Breast epithelium (tissue), 4 donors: ENCODE results near the gene PTGS2. TPM values are rescaled to one million over a fixed set of nuclear protein-coding genes. Genes with fewer than 3 reads are reported as not detected.

Experiments
- DNase-seq, 2 donors: peaks; one replicate each; pipeline ENCODE4 v3.0.0-alpha.2; 2019; ENCODE audit warnings: low spot score in 2 of 2
- H3K27ac ChIP-seq, 2 donors: fragments of 200-600 bp; sonication (generic) in 1 of 2; one replicate each; pipeline ENCODE4 v1.5.1; 2016 to 2019; ENCODE audit warnings: mild to moderate bottlenecking in 1 of 2
- H3K27me3 ChIP-seq, 2 donors: fragments of 200-600 bp; sonication (generic) in 1 of 2; one replicate each; pipeline versions ENCODE4 v1.5.1 to v1.6.0; 2017 to 2019; ENCODE audit warnings: control low read depth in 1 of 2, mild to moderate bottlenecking in 1 of 2
- H3K36me3 ChIP-seq: fragments of 200-600 bp; one replicate; pipeline ENCODE4 v1.5.1; 2019
- H3K4me1 ChIP-seq, 2 donors: fragments of 200-600 bp; sonication (generic); one replicate each; pipeline ENCODE4 v1.5.1; 2016 to 2019; ENCODE audit warnings: control low read depth in 1 of 2
- H3K4me3 ChIP-seq, 3 donors: fragments of 200-600 bp; sonication (generic); 1 replicate in 2 of 3; 2 replicates in 1 of 3; pipeline ENCODE4 v1.5.1; 2016 to 2019; ENCODE audit warnings: mild to moderate bottlenecking in 3 of 3, moderate library complexity in 2 of 3
- H3K9me3 ChIP-seq, 2 donors: fragments of 200-600 bp; sonication (generic) in 1 of 2; one replicate each; pipeline ENCODE4 v1.5.1; 2016 to 2019; ENCODE audit warnings: control low read depth in 1 of 2
- POLR2A ChIP-seq: fragments of 450-650 bp; IDR thresholded peaks from one replicate; pipeline ENCODE4 v1.6.1; 2016; ENCODE audit warnings: antibody characterized with exemption, mild to moderate bottlenecking, moderate library complexity
- POLR2AphosphoS5 ChIP-seq, 3 donors: sonication (generic); formaldehyde crosslinking; IDR thresholded peaks; one replicate each; pipeline ENCODE4 v1.6.1; 2017; ENCODE audit warnings: antibody characterized with exemption in 3 of 3
- intact Hi-C: fragments of 100-400 bp; cut with DNase I; formaldehyde crosslinking; loops from one replicate; pipeline ENCODE4 v1.15.1; 2023; ENCODE audit warnings: low total_unique reads
- total RNA-seq, 3 donors: library from RNA; depleted of rRNA; stranded (reverse); fragments of >200 nt; gene quantifications; one replicate each; pipeline ENCODE4 v1.1.0, GENCODE V29; 2016
- TF ChIP-seq, protein P1 (sequence below), 3 donors: fragments of 450-650 bp; IDR thresholded peaks; one replicate each; pipeline ENCODE4 v1.5.1; 2016 to 2017; ENCODE audit warnings: antibody characterized with exemption in 3 of 3, mild to moderate bottlenecking in 3 of 3, moderate library complexity in 3 of 3

PTGS2 gene
- total RNA-seq, 3 donors from 2014 or later = 1.3 to 7.6 (median 1.6) TPM

GRCh38 chr1:186626356-186626932 lies 53.8 kb downstream of the PTGS2 start:
- Histone ChIP-seq H3K9me3 (no peaks in the 10 kb centered on the region), H3K36me3 (no peaks in the 10 kb centered on the region), H3K27ac (no peak overlapping the region), H3K27me3 (no peaks in the 10 kb centered on the region), H3K4me1 (no peaks in the 10 kb centered on the region), H3K4me3 (no peak overlapping the region)
- no peak for DNase-seq
- intact Hi-C loops = no loop called here
- TF ChIP-seq POLR2A (no peak), POLR2AphosphoS5 (IDR thresholded peaks at IDR 0.05) (no peak)
- TF ChIP-seq, protein P1, sequence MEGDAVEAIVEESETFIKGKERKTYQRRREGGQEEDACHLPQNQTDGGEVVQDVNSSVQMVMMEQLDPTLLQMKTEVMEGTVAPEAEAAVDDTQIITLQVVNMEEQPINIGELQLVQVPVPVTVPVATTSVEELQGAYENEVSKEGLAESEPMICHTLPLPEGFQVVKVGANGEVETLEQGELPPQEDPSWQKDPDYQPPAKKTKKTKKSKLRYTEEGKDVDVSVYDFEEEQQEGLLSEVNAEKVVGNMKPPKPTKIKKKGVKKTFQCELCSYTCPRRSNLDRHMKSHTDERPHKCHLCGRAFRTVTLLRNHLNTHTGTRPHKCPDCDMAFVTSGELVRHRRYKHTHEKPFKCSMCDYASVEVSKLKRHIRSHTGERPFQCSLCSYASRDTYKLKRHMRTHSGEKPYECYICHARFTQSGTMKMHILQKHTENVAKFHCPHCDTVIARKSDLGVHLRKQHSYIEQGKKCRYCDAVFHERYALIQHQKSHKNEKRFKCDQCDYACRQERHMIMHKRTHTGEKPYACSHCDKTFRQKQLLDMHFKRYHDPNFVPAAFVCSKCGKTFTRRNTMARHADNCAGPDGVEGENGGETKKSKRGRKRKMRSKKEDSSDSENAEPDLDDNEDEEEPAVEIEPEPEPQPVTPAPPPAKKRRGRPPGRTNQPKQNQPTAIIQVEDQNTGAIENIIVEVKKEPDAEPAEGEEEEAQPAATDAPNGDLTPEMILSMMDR (IDR thresholded peaks at IDR 0.05) = no peak

- intact Hi-C loops = no loop called here
- Histone ChIP-seq H3K4me1 (no peaks in the 10 kb centered on the region), H3K4me3 (no peak overlapping the region), H3K36me3 (no peaks in the 10 kb centered on the region), H3K27me3 (no peaks in the 10 kb centered on the region), H3K9me3 (no peaks in the 10 kb centered on the region), H3K27ac (no peak overlapping the region)
- TF ChIP-seq POLR2AphosphoS5 (IDR thresholded peaks at IDR 0.05) = no peak
- TF ChIP-seq, protein P1 (IDR thresholded peaks at IDR 0.05) = no peak
- no peak for TF ChIP-seq POLR2A
- no peak for DNase-seq
Measured at GRCh38 chr1:186623551-186623950, 56.7 kb downstream of the PTGS2 start.

Other genes starting within 250 kb of the PTGS2 start
- gene PDC, start 219.3 kb downstream of the PTGS2 start, total RNA-seq = not detected
- 10 to 100 TPM in 1 of 3 donors, 1 to 10 TPM in 2; 5.6 to 13.3 (median 7.4) TPM for gene PLA2G4A, start 148.5 kb upstream of the PTGS2 start, total RNA-seq